Mesenchymal stem cell (in vitro differentiated cells and primary cell): ENCODE measurements around the gene MOGAT1.

ENCODE experiments used
- DNase-seq: peaks from one replicate; pipeline ENCODE4 v3.0.0-alpha.2; 2013
- H2AFZ ChIP-seq: one replicate; pipeline ENCODE4 v1.6.1; 2013; ENCODE audit warnings: low read depth, mild to moderate bottlenecking, control low read depth, inconsistent platforms, low read length, moderate library complexity
- H2AK5ac ChIP-seq: 2 replicates; pipeline ENCODE4 v1.6.1; 2013; ENCODE audit warnings: low read length, moderate library complexity, mild to moderate bottlenecking, inconsistent platforms; ENCODE audit not compliant: severe bottlenecking
- H2BK120ac ChIP-seq: one replicate; pipeline ENCODE4 v1.6.1; 2013; ENCODE audit warnings: low read depth, mild to moderate bottlenecking, inconsistent platforms, low read length, moderate library complexity
- H2BK12ac ChIP-seq, 2 experiments: one replicate each; pipeline ENCODE4 v1.6.1; 2013; ENCODE audit warnings: inconsistent platforms in 2 of 2, low read length in 2 of 2, mild to moderate bottlenecking in 2 of 2, moderate library complexity in 2 of 2, control low read depth in 1 of 2
- H2BK15ac ChIP-seq: one replicate; pipeline ENCODE4 v1.6.1; 2013; ENCODE audit warnings: mild to moderate bottlenecking, low read depth, inconsistent platforms; ENCODE audit not compliant: poor library complexity, severe bottlenecking
- H2BK5ac ChIP-seq: 2 replicates; pipeline ENCODE4 v1.6.1; 2013; ENCODE audit warnings: low read depth, mild to moderate bottlenecking, low read length, control low read depth, inconsistent platforms; ENCODE audit not compliant: poor library complexity, severe bottlenecking
- H3K14ac ChIP-seq, 2 experiments: one replicate each; pipeline ENCODE4 v1.6.1; 2013; ENCODE audit warnings: inconsistent platforms in 2 of 2, low read length in 2 of 2, control low read depth in 1 of 2, mild to moderate bottlenecking in 1 of 2, moderate library complexity in 1 of 2
- H3K18ac ChIP-seq, 2 experiments: one replicate each; pipeline ENCODE4 v1.6.1; 2013; ENCODE audit warnings: inconsistent platforms in 2 of 2, low read length in 2 of 2, control low read depth in 1 of 2, low read depth in 1 of 2, mild to moderate bottlenecking in 1 of 2
- H3K23ac ChIP-seq, 2 experiments: one replicate each; pipeline ENCODE4 v1.6.1; 2013; ENCODE audit warnings: inconsistent platforms in 2 of 2, low read length in 2 of 2, mild to moderate bottlenecking in 2 of 2, moderate library complexity in 2 of 2, control low read depth in 1 of 2
- H3K27ac ChIP-seq: 2 replicates; pipeline ENCODE4 v1.5.1; 2013; ENCODE audit warnings: mild to moderate bottlenecking, moderate library complexity, low read length, control low read depth, inconsistent platforms; ENCODE audit not compliant: poor library complexity, severe bottlenecking
- H3K27me3 ChIP-seq, 2 experiments: 2 replicates each; pipeline versions ENCODE4 v1.6.1 to v1.7.0; 2013; ENCODE audit warnings: low read length in 2 of 2, mild to moderate bottlenecking in 2 of 2, moderate library complexity in 2 of 2, control low read depth in 1 of 2, inconsistent platforms in 1 of 2; ENCODE audit not compliant: control insufficient read depth in 1 of 2, insufficient read depth in 1 of 2
- H3K36me3 ChIP-seq, 2 experiments: 2 replicates each; pipeline versions ENCODE4 v1.6.1 to v1.7.0; 2013; ENCODE audit warnings: low read length in 2 of 2, control low read depth in 1 of 2, inconsistent platforms in 1 of 2, low read depth in 1 of 2, mild to moderate bottlenecking in 1 of 2; ENCODE audit not compliant: insufficient read depth in 2 of 2, control insufficient read depth in 1 of 2
- H3K4ac ChIP-seq, 2 experiments: one replicate each; pipeline ENCODE4 v1.6.1; 2013; ENCODE audit warnings: inconsistent platforms in 2 of 2, low read length in 2 of 2, mild to moderate bottlenecking in 2 of 2, moderate library complexity in 2 of 2, control low read depth in 1 of 2, low read depth in 1 of 2
- H3K4me1 ChIP-seq: 2 replicates; pipeline ENCODE4 v1.6.1; 2013; ENCODE audit warnings: low read depth, low read length, control low read depth; ENCODE audit not compliant: control insufficient read depth, insufficient read depth
- H3K4me2 ChIP-seq: 2 replicates; pipeline ENCODE4 v1.6.1; 2013; ENCODE audit warnings: low read length, mild to moderate bottlenecking, inconsistent platforms; ENCODE audit not compliant: poor library complexity, severe bottlenecking
- H3K4me3 ChIP-seq, 2 experiments: 2 replicates each; pipeline versions ENCODE4 v1.5.1 to v1.7.0; 2013; ENCODE audit warnings: low read length in 2 of 2, mild to moderate bottlenecking in 2 of 2, control low read depth in 1 of 2, low read depth in 1 of 2; ENCODE audit not compliant: insufficient read depth in 1 of 2
- H3K79me1 ChIP-seq: replicated peaks from 2 replicates; pipeline ENCODE4 v1.6.1; 2013; ENCODE audit warnings: mild to moderate bottlenecking, control low read depth, low read length, inconsistent platforms; ENCODE audit not compliant: poor library complexity, severe bottlenecking
- H3K9ac ChIP-seq: 2 replicates; pipeline ENCODE4 v1.7.0; 2013; ENCODE audit warnings: mild to moderate bottlenecking, low read length, moderate library complexity
- H3K9me3 ChIP-seq: 2 replicates; pipeline ENCODE4 v1.7.0; 2013; ENCODE audit warnings: mild to moderate bottlenecking, low read length; ENCODE audit not compliant: control insufficient read depth
- H4K8ac ChIP-seq: one replicate; pipeline ENCODE4 v1.6.1; 2013; ENCODE audit warnings: inconsistent platforms, mild to moderate bottlenecking, low read length, moderate library complexity
- H4K91ac ChIP-seq: one replicate; pipeline ENCODE4 v1.6.1; 2013; ENCODE audit warnings: mild to moderate bottlenecking, low read length, inconsistent platforms
- WGBS: methylation state at CpG from one replicate; pipeline ENCODE4 v1.1.7; 2013; ENCODE audit warnings: mixed read lengths; 5-methylcytosine and 5-hydroxymethylcytosine counted together

MOGAT1 gene

DNA sequence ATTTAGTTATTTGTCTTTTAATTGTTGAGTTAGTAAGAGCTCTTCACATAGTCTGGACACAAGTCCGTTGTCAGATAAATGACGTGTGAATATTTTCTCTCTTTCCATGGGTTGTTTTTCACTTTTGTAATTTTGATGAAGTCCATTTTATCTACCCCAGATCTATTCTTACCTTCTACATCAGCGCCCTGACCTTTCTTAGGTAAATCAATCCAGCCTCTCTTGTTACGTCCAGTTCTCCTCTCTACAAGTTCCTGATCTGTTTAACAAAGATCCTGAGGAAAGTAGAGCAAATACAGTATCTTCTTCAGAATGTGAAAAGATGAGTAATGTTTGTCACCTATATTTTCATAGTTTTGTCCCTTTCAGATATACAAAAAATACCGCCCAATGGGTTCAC is 66.9 kb downstream of the MOGAT1 start:
- H2BK15ac ChIP-seq, result no peak overlapping the region
- H3K18ac ChIP-seq, result no peak overlapping the region
- no peak overlapping the region for H3K27ac ChIP-seq
- no peak overlapping the region for H2BK120ac ChIP-seq
- WGBS, result 82% methylated on average over 2 of the region's 5 CpGs
- H4K8ac ChIP-seq, result no peak overlapping the region
- no peak overlapping the region for H2AK5ac ChIP-seq
- H4K91ac ChIP-seq, result no peak overlapping the region
- no peak overlapping the region for H3K14ac ChIP-seq
- H3K36me3 ChIP-seq, result no peaks in the 10 kb centered on the region
- no peak overlapping the region for H3K4me2 ChIP-seq
- H3K9ac ChIP-seq, result no peak overlapping the region
- H3K27me3 ChIP-seq, result no peaks in the 10 kb centered on the region
- no peak for DNase-seq
- no peaks in the 10 kb centered on the region for H3K9me3 ChIP-seq
- no peak overlapping the region for H3K23ac ChIP-seq
- H3K4ac ChIP-seq, result no peak overlapping the region
- H2AFZ ChIP-seq, result no peak overlapping the region
- H3K4me1 ChIP-seq, result no peaks in the 10 kb centered on the region
- H3K4me3 ChIP-seq, result no peak overlapping the region
- H2BK12ac ChIP-seq, result no peak overlapping the region
- H3K79me1 ChIP-seq, result no peaks in the 10 kb centered on the region
- no peak overlapping the region for H2BK5ac ChIP-seq

DNA sequence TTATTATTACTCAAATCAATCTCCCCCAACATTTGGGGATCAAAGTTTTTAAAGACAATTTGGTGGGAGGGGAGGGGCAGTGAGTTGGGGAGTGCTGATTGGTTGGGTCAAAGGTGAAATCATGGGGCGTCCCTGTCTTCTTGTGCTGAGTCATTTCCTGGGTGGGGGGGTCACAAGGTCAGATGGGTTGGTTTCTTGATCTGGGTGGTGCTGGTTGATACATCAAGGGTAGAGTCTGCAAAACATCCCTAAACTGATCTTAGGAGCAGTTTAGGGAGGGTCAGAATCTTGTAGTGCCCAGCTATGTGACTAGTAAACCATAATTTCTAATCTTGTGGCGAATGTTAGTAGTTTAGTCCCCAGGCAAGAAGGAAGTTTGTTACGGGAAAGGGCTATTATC is 67.4 kb downstream of the MOGAT1 start:
- no peak overlapping the region for H2BK5ac ChIP-seq
- H2AFZ ChIP-seq, result no peak overlapping the region
- H2AK5ac ChIP-seq, result no peak overlapping the region
- no peaks in the 10 kb centered on the region for H3K4me1 ChIP-seq
- no peak overlapping the region for H3K4ac ChIP-seq
- no peak overlapping the region for H3K14ac ChIP-seq
- H3K36me3 ChIP-seq, result no peaks in the 10 kb centered on the region
- WGBS, result 72% methylated on average over 2 of the region's 3 CpGs
- no peak overlapping the region for H4K8ac ChIP-seq
- H3K27ac ChIP-seq, result no peak overlapping the region
- H4K91ac ChIP-seq, result no peak overlapping the region
- no peak overlapping the region for H2BK15ac ChIP-seq
- H3K4me3 ChIP-seq, result no peak overlapping the region
- no peak overlapping the region for H3K4me2 ChIP-seq
- H3K18ac ChIP-seq, result peak overlapping the region in 1 of 2 experiments; percentile 10
- DNase-seq, result no peak
- H3K27me3 ChIP-seq, result no peaks in the 10 kb centered on the region
- H2BK120ac ChIP-seq, result no peak overlapping the region
- no peaks in the 10 kb centered on the region for H3K9me3 ChIP-seq
- no peak overlapping the region for H3K9ac ChIP-seq
- no peak overlapping the region for H3K23ac ChIP-seq
- no peaks in the 10 kb centered on the region for H3K79me1 ChIP-seq
- no peak overlapping the region for H2BK12ac ChIP-seq

DNA sequence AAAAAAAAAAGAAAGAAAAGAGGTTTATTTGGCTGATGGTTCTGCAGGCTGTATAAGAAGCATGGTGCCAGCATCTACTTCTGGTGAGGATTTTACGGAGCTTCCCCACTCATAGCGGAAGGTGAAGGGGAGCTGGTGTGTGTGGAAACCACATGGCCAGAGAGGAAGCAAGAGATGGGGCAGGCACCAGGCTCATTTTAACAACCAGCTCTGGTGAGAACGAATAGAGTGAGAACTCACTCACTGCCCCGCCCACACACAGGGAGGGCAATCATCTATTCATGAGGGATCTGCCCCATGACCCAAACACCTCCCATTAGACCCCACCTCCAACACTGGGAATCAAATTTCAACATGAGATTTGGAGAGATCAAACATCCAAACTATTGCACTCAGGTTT is 68.5 kb downstream of the MOGAT1 start:
- Histone ChIP-seq H3K18ac (no peak overlapping the region), H3K4me1 (no peaks in the 10 kb centered on the region), H3K27ac (no peak overlapping the region), H3K14ac (no peak overlapping the region), H3K36me3 (no peaks in the 10 kb centered on the region), H2BK5ac (no peak overlapping the region), H3K9me3 (no peaks in the 10 kb centered on the region), H3K79me1 (no peaks in the 10 kb centered on the region), H3K27me3 (no peaks in the 10 kb centered on the region), H2BK120ac (no peak overlapping the region), H4K91ac (no peak overlapping the region), H2AK5ac (no peak overlapping the region), H2BK12ac (no peak overlapping the region), H3K4me3 (no peak overlapping the region), H2BK15ac (no peak overlapping the region), H4K8ac (no peak overlapping the region), H2AFZ (no peak overlapping the region), H3K4ac (no peak overlapping the region), H3K23ac (no peak overlapping the region), H3K4me2 (no peak overlapping the region), H3K9ac (no peak overlapping the region)
- DNase-seq, result no peak
- 96% methylated on average over 4 of the region's 4 CpGs for WGBS

DNA sequence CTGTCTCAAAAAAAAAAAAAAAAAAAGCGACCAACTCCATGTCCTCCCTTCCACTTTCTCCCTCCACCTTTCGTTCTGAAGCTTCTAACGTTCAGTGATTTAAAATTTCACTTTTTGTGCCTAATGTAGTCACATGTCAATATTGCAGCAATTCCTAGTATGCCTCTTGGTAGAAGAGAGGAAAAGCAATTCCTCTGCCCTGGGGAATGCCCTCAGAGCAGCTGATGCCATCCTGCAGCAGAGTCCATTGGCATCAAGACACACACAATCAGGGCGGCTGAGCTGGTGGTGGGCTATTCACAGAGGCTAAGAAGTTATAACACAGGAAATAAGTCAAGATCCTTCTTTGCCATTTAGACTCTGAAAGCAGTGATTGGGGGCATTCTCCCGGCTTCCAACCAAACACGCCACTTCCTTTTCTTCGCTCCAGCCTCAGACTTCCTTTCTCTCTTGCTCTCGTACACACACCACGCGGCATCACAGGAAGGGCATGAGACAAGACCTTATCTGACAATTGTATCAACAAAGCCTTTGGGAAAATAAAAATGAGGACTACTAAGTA is 71.9 kb downstream of the MOGAT1 start:
- no peak overlapping the region for H3K9ac ChIP-seq
- H2BK12ac ChIP-seq, result no peak overlapping the region
- H4K8ac ChIP-seq, result no peak overlapping the region
- H3K4me2 ChIP-seq, result no peak overlapping the region
- no peaks in the 10 kb centered on the region for H3K79me1 ChIP-seq
- H2BK5ac ChIP-seq, result no peak overlapping the region
- H3K14ac ChIP-seq, result no peak overlapping the region
- H3K23ac ChIP-seq, result no peak overlapping the region
- H3K27ac ChIP-seq, result no peak overlapping the region
- H2AK5ac ChIP-seq, result no peak overlapping the region
- H3K27me3 ChIP-seq, result no peaks in the 10 kb centered on the region
- no peak overlapping the region for H4K91ac ChIP-seq
- H3K4me1 ChIP-seq, result no peaks in the 10 kb centered on the region
- no peaks in the 10 kb centered on the region for H3K9me3 ChIP-seq
- H3K18ac ChIP-seq, result no peak overlapping the region
- DNase-seq, result peak; percentile 17
- H2AFZ ChIP-seq, result no peak overlapping the region
- H2BK15ac ChIP-seq, result no peak overlapping the region
- H3K4me3 ChIP-seq, result no peak overlapping the region
- WGBS, result 82% methylated on average over 10 of the region's 10 CpGs
- no peak overlapping the region for H3K4ac ChIP-seq
- H3K36me3 ChIP-seq, result no peaks in the 10 kb centered on the region
- no peak overlapping the region for H2BK120ac ChIP-seq
